CD1c-positive myeloid dendritic cell (primary cell): ENCODE measurements around the gene BAG2.
A peak's percentile ranks its signal among the peaks of the same experiment; 100 is the strongest.

Source experiments
- DNase-seq: peaks from one replicate; pipeline ENCODE4 v3.0.0-alpha.2; 2016; ENCODE audit errors: extremely low spot score

The BAG2 gene

GRCh38 chr6:57221936-57222742 is 50.0 kb downstream of the BAG2 start, which contains the start of gene RAB23:
Gene RAB23, minus strand, starts transcription at chr6:57222307. Its CDS starts 11,927 bp downstream, at chr6:57210380.
- DNase-seq = peak; percentile 91

GRCh38 chr6:57222743-57223077 is 50.6 kb downstream of the BAG2 start:
- DNase-seq = no peak

GRCh38 chr6:57224769-57225515 is 52.8 kb downstream of the BAG2 start:
- no peak for DNase-seq

- no peak for DNase-seq
Observed at GRCh38 chr6:57226221-57226620, 54.1 kb downstream of the BAG2 start.
